Smooth muscle cell of the pulmonary artery (primary cell): Measurements from ENCODE around the gene PARVG. TPM values are rescaled to one million over a fixed set of nuclear protein-coding genes. Genes with fewer than 3 reads are reported as not detected.

Source experiments
- total RNA-seq: library from RNA; depleted of rRNA; stranded (reverse); fragments of >200 nt; gene quantifications from 2 replicates; pipeline ENCODE4 v1.2.3, GENCODE V29; 2014

PARVG gene
- 0.13 TPM in 1 of 2 replicates, not detected in the other for total RNA-seq

GRCh38 chr22:44180706-44181032 is at the start of gene PARVG:
Gene PARVG, plus strand, starts transcription at chr22:44180925. Its CDS starts 2,405 bp downstream, at chr22:44183330.

Other genes with a start within 250 kb of the PARVG start
- 34.7 and 37.5 TPM in 2 replicates for gene SAMM50, start 225.5 kb upstream of the PARVG start, total RNA-seq
- gene PARVB, start 156.6 kb upstream of the PARVG start, total RNA-seq, result 37.6 and 48.1 TPM in 2 replicates
- 13.5 and 35.8 TPM in 2 replicates for gene SHISAL1, start 132.0 kb downstream of the PARVG start, total RNA-seq